Activated CD8-positive, alpha-beta memory T cell treated with anti-CD3 and anti-CD28 coated beads for 4 hours (primary cell): ENCODE data around the gene PAN2.
"Not testable (repeated sequence)": the region's sequence is repeated elsewhere in the genome, so short reads cannot be mapped to it uniquely, and the experiment has no call there.

Experiments
- DNase-seq, 2 donors: peaks; one replicate each; pipeline ENCODE4 v3.0.0-alpha.2; 2020; ENCODE audit warnings: low read depth in 2 of 2

PAN2 gene

GRCh38 chr12:56333679-56334489 is at the start of gene PAN2:
Gene PAN2, minus strand, starts transcription at chr12:56334000. Its CDS starts 906 bp downstream, at chr12:56333094.
- DNase-seq, result peak; percentile 87 to 90

GRCh38 chr12:56382611-56383010 is 48.8 kb upstream of the PAN2 start:
- DNase-seq, result no peak

GRCh38 chr12:56377989-56378316 is 44.2 kb upstream of the PAN2 start:
- DNase-seq, result no peak

- DNase-seq, result no peak
Observed at GRCh38 chr12:56377310-56377988, 43.6 kb upstream of the PAN2 start.

- no peak for DNase-seq
Observed at GRCh38 chr12:56375598-56376434, 42.0 kb upstream of the PAN2 start.

- no peak for DNase-seq
Observed at GRCh38 chr12:56374726-56375597, 41.2 kb upstream of the PAN2 start.

- DNase-seq, result no peak
Observed at GRCh38 chr12:56373515-56373914, 39.7 kb upstream of the PAN2 start.

GRCh38 chr12:56366948-56367347 is 33.1 kb upstream of the PAN2 start:
- no peak for DNase-seq

GRCh38 chr12:56362130-56363059 is 28.6 kb upstream of the PAN2 start, which contains the start of gene APOF:
Gene APOF, minus strand, starts transcription at chr12:56362857. Its CDS starts 112 bp downstream, at chr12:56362745.
- no peak for DNase-seq

- DNase-seq, result no peak
Observed at GRCh38 chr12:56361487-56362129, 27.8 kb upstream of the PAN2 start.

- peak; percentile 97 to 99 for DNase-seq
Observed at GRCh38 chr12:56359851-56360767, 26.3 kb upstream of the PAN2 start, which contains the start of gene STAT2. Gene STAT2, minus strand, starts transcription at chr12:56360107. Its CDS starts 3,536 bp downstream, at chr12:56356571.

GRCh38 chr12:56358836-56359532 is 25.2 kb upstream of the PAN2 start:
- no peak for DNase-seq

- DNase-seq, result no peak
Observed at GRCh38 chr12:56351325-56351724, 17.5 kb upstream of the PAN2 start.

- DNase-seq, result no peak
Observed at GRCh38 chr12:56350662-56351061, 16.9 kb upstream of the PAN2 start.

GRCh38 chr12:56348776-56349175 is 15.0 kb upstream of the PAN2 start:
- DNase-seq, result no peak

- not testable (repeated sequence) for DNase-seq
Observed at GRCh38 chr12:56347255-56347654, 13.5 kb upstream of the PAN2 start.

GRCh38 chr12:56346675-56347074 is 12.9 kb upstream of the PAN2 start:
- DNase-seq, result no peak

GRCh38 chr12:56342290-56342689 is 8.5 kb upstream of the PAN2 start:
- not testable (repeated sequence) for DNase-seq
